ENCODE data around the gene LRRC58.
"Not testable (repeated sequence)": the region's sequence is repeated elsewhere in the genome, so short reads cannot be mapped to it uniquely, and the experiment has no call there.

Gene LRRC58

DNA sequence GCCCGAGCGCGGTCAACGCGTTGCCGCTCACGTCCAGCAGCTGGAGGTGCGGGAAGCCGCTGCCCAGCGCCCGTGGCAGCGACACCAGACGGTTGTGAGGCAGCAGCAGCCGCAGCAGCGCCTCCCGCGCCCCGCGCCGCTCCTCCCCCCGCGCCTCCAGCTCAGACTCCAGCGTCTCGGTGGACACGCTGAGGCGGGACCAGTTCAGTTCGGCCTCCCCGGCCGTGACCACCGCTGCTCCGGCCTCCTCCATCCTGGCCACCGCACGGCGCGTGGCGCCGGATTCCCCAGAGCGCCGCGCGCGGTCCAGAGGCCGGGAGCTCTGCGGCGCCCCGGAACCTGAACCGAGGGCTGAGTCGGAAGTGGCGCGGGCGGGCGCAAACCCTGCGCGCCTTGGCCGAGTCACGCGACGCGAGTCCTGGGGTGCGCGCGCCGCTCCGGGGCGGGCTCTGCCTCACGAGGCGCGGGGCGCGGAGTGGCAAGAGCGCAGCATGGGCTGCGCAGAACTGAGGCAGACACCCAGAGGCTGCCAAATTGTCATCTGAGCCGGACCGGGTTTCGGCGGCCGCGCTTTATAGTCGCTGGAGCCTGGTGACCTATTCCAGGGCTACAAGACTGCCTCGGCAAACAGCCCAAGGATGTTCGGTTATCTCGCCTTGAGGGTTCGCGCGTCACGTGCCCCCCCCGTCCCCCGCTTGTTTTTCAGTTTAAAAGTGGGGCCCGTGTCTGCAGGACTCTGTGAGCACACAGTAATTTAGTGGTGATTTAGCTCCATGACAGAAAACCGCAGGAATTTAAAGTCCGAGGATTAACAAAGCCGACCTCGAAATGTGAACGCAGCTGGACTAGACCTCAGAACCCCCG is at the start of gene LRRC58:
TSS of gene LRRC58 (minus strand) at position 364 of the 864 bp plus-strand sequence. CDS start at position 253, 111 bp downstream.
- DNase-seq (ENCODE audit: low read depth in 2 of 2), result peak; percentile 76

DNA sequence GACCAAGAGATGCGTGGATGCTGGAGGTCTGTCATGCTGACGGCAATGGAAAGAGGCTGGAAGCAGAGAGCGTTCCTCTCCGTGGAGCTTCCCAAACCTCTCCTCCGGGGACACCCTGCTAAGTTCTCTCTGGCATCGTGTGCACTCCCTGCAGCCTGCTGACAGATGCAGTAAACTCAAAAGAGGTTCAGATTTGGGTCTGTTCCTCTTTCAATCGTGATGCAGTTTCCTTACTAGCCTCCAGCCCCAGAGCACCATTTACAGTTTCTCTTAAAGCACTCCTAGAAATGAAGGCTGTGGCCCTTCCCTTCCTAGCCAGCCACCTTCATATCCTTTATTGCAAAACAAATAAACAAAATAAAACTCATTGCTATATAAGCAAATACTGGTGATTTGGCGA is 47.3 kb upstream of the LRRC58 start:
- no peak for DNase-seq (ENCODE audit: low read depth in 2 of 2)

DNA sequence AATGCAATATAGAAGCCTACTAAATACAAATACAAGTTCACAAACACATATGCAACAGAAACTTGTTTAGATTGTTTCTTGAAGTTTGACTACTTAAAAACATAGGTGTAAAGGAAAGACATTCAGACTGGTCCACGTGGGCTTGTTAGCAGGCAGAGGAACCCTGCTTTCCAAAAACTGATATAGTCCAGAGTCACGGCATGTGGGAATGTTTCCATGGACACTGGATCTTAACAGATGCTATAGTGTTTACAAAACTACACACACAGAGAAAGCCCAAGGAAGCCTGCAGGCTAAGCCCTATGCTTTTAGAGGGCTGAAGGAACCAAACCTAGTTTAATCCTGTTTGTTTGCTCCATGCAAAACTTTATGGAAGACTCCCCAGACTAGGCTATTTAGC is 45.2 kb upstream of the LRRC58 start:
- no peak for DNase-seq (ENCODE audit: low read depth in 2 of 2)

DNA sequence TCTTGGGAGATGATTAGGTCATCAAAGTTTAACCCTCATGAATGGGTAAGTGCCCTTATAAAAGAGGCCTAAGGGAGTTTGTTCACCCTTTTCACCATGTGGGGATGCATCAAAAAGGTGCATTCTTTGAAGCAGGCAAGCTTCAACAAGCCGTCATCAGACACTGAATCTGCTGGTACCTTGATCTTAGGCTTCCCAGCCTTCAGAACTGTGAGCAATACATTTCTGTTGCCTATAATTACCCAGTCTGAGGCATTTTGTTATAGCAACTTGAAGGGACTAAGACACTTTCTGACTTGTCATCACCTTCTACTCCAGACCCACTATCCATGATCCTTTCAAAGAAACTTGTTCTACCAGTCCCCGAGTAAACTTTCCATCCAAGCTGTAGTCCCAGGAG is 44.6 kb upstream of the LRRC58 start:
- no peak for DNase-seq (ENCODE audit: low read depth in 2 of 2)

DNA sequence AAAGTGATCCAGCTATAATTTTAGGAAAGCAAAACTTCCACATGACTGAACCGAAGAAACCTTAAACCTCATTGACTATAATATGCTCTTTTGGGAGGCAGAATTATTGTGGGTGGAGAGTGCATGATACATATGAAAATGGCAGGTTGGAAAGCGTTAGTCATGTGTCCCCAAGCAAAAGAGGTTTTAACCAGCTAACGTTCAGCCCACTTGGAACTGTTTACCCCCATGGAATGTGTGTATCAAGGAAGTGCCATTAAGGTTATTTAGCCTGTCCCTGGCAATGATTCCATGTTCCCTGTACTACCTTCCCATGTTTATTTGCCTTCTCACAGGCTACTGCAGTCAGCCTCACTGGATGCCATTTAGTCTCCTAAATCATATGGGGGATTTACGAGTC is 44.1 kb upstream of the LRRC58 start:
- DNase-seq (ENCODE audit: low read depth in 2 of 2), result no peak

DNA sequence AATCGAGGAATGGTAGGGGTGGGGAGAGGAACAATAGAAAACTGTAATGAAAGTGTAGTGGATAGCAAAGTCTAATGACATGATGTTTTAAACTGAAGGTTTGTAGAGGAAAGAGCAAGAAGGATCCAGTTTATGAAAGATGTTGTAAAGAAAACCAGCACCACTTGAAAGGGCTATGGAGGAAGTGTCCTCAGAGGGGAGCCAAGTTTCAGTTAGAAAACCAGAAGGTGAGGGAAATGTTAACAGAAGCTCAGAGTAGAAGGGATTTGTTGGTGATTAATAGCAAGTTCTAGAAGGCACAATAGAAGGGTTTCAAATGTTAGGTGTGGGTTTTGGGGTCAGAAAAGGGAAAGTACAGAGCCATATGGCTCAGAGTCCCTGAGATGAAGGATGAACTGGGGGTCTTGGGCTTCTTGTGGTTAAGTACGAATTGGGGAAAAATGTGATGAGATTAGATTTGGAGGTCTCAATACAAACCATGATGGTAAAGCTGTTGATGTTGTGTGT is 33.8 kb upstream of the LRRC58 start:
- no peak for DNase-seq (ENCODE audit: low read depth in 2 of 2)

DNA sequence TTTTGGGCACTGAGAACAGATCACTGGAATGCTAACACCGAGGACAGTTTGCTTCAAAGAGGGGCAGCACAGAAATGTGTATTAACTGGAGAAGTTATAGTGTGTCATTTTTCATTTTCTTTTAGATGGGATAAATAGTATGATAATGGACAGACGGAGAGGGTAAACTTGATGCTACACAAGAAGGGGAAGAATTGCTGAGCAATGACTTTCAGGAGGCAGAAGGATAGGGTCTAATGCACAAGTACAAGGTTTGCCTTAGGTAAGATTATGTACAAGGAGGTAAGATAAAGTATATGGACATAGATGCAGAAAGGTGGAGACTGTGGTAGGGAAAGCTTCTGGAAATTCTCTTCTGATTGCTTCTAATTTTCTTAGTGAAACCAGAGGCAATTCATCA is 32.3 kb upstream of the LRRC58 start:
- no peak for DNase-seq (ENCODE audit: low read depth in 2 of 2)

DNA sequence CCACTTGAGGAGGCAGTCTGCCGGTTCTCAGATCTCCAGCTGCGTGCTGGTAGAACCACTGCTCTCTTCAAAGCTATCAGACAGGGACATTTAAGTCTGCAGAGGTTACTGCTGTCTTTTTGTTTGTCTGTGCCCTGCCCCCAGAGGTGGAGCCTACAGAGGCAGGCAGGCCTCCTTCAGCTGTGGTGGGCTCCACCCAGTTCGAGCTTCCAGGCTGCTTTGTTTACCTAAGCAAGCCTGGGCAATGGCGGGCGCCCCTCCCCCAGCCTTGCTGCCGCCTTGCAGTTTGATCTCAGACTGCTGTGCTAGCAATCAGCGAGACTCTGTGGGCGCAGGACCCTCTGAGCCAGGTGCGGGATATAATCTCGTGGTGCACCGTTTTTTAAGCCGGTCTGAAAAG is 28.8 kb upstream of the LRRC58 start:
- not testable (repeated sequence) for DNase-seq (ENCODE audit: low read depth in 2 of 2)

DNA sequence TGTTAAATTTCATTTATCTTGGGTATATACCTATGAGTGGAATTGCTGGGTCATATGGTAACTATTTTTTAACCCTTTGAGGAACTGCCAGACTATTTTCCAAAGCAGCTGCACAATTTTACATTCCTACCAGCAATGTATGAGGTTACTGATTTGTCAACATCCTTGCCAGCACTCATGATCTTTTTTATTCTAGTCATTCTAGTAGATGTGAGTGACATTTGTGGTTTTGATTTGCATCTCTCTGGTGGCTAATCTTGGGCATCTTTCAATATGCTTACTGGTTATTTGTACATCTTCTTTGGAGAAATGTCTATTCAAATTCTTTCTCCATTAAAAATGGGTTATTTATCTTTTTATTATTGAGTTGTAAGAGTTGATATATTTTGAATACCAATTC is 21.3 kb upstream of the LRRC58 start:
- no peak for DNase-seq (ENCODE audit: low read depth in 2 of 2)

DNA sequence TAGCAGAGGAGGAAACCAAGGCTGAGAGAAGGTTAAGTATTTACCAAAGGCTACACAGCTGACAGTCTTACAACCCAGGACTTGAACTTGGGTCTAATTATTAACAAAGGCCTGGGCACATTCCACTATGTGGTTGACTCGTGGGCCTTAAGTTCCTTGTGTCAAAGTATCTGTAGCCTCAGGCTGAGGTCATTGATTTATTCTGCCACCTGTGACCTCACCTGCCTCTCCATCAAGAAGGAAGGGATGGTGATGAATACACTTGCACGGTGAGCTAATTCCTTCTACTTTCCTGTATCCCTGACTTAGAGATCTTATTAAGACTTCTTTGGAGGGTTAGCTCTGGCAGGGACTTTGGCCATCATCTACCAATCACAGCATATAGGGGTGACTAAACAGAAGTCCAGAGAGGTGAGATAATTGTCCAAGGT is 19.9 kb upstream of the LRRC58 start:
- DNase-seq (ENCODE audit: low read depth in 2 of 2), result no peak

DNA sequence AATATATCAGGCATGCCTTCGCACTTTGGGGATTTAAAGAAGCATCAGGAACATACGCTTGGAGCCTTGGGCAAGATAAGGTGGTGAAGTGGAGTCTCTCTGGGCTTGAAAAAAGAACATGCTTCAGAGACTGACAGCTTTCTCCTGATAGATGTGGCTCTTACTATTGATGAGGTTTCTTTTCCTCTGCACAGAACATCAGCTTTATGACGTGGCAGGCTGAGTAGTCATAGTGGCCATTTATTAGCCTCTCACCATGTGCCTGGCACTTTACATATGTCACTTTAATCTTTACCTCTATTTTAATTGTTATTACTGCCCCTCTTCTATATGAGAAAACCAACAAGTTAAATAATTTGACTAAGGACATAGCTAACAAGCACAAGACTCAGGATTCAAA is 19.0 kb upstream of the LRRC58 start:
- no peak for DNase-seq (ENCODE audit: low read depth in 2 of 2)

DNA sequence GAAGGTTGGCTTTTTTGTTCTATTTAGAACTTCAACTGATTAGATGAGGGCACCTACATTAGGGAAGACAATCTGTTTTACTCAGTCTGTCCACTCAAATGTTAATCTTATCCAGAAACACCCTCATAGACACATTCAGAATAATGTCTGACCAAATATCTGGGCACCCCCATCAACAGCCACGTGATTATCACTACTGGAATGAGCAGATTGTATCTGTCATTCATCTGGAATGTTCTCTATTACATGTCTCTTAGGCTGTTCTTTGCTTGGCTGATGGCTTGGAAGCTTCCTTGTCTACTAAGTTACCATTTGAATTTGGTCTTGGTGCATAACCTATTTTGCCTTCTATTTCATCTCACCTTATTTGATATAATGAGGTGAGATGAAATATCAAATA is 15.7 kb upstream of the LRRC58 start:
- no peak for DNase-seq (ENCODE audit: low read depth in 2 of 2)

DNA sequence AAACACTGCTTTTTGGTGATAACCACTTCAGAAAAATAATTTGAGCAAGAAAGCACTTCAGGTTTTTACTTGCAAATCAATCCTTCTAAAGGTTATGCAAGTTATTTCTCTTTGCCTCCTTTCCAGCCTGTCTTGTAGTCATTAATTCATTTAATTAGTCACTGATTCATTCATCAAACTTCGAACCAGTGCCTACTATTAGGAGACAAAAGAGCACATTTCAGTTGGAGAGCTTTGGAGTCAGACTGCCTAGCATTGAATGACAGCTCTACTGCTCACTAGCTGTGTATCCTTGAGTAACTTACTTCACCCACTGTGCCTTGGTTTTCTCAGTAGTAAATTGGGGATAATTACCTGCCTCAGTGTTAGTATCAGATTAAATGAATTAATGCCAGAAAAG is 14.9 kb upstream of the LRRC58 start:
- DNase-seq (ENCODE audit: low read depth in 2 of 2), result no peak

DNA sequence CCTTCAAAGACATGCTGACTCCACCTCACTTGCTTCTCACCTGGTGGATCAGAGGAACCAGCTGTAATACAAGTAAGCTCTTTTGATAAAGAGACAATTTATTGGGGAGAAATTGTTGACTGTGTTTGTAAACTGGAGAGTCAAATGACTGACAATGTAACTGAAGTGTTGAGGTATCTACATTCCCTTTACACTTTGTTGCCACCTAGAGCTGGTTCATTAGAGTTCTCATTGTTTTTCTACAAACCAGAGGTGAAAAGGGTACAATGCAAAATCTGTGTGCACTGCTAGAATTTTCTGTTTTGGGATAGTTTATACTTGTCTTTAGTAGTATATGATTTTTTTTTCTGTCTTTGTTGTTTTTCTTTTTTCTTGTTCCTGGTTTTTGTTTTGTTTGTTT is 8.7 kb upstream of the LRRC58 start:
- no peak for DNase-seq (ENCODE audit: low read depth in 2 of 2)

DNA sequence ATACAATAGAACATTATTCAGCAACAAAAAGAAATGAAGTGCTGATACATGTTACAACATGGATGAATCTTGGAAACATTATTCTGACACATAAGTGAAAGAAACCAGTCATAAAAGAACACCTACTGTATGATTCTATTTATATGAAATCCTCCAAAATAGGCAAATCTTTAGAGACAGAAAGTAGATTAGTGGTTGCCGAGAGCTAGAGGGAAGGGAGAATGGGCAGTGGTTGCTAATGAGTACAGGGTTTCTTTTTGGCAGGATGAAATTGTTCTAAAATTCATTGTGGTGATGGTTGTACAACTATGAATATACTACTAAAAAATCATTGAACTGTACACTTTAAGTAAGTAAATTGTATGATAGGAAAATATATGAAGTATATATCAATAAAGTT is 6.3 kb upstream of the LRRC58 start:
- no peak for DNase-seq (ENCODE audit: low read depth in 2 of 2)

DNA sequence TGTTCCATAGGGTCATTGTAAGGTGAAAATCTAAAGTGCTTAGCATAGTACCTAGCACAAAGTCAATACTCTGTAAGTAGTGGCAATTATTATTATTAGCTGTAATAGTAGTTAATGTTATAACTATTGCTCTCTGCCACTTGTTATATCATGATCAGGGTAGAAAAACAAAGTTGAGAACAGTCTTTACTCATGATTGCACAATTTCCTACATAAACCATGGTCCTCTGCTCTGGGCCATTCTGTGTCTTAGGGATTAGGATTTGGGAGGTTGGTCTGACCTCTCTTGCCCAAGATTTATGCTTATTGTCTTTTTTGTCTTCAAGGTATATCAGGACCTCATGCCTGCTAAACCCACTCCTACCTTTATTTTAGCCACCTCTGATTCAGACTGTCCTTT is 4.3 kb upstream of the LRRC58 start:
- no peak for DNase-seq (ENCODE audit: low read depth in 2 of 2)

DNA sequence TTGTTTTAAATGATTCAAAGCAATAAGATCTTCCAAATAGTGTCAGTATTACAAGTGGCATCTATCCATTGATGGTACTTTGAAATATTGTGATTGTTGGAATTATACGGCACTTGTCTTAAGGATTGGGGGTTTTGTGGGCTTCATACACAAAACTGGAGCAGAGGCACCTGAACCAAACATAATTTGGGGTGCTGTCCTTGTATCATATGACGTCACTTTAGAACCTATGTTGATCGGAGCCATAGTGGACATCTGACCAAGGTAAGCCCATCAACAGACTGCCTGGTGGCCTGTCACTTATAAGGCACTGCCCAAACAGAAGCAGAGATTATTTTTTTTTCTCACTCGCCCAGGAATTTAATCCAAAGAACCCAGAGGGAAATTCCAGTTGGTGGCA is 2.9 kb upstream of the LRRC58 start:
- no peak for DNase-seq (ENCODE audit: low read depth in 2 of 2)

DNA sequence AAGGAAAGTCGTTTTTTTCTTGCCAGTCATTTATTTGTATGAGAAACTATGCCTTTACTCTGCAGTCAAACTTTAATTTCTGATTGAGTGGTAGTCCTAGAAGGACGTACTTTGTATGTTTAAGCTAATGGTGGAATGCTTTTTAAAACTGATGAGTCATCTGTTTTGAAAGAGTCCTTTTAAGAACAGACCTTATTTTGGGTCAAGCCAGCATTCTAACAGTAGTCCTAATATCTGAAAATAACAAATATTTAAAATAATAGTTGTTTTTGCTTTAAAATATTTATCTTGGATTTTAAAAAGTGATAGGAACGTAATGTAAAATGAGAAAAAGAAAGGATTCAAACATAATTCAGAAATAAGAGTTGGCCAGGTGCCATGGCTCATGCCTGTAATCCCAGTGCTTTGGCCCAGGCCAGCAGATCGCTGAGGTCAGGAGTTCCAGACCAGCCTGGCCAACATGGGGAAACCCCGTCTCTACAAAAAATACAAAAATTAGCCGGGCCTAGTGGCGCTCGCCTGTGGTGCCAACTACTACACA is 1.3 kb upstream of the LRRC58 start:
- DNase-seq (ENCODE audit: low read depth in 2 of 2), result no peak

DNA sequence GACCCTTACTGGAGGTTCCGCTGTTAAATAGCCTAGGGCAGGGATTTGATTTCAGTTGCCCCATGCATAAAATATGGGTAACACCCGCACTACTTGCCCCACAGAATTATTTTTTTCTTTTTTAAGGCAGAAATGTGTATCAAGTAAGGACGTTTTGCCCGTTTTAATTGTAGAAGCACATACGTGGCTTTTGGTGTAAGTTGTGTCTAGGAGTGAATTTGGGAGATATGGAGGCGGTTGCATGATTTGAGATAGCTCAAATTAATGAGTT is 636 bp upstream of the LRRC58 start:
- no peak for DNase-seq (ENCODE audit: low read depth in 2 of 2)

DNA sequence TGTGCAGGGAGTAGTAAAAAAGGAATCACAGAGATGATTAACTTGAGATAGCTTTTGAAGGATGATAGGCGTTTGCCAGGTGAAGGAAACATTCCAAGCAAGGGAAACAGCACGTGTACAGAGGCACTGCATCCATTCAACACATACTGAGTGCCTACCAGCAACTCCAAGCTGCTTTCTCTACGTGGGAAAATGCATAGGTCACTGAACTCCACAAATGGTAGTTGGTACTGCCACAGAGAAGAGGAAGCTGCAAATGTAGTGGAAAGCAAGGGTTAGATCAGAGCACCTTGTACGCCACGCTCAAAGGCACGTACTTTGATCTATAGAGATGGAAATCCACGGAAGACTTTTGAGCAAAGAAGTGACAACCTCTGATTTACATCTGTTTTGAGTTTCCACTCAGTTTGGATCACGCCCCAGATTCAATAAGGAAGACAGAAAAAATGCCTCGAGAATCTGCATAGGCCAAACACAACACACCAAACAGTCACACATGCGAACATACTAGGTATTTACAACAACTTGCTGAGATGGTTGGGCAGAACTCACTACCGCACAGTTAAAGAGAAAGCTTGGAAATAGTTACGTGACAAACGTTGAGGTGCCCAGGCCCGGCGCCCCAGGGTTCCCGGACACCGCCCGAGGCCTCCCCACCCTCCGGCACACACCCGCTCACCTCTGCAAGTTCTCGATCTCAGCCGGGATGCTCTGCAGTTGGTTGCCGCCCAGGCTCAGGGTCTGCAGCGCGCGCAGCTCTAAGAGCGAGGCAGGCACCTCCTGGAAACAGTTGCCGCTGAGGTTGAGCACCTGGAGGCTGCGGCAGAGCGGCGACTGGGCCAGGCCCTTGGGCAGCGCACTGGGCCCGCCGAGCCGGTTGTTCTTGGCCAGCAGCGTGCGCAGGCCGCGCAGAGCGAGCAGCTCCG is 826 bp downstream of the LRRC58 start:
- peak; percentile 12 to 35 for DNase-seq (ENCODE audit: low read depth in 2 of 2)

DNA sequence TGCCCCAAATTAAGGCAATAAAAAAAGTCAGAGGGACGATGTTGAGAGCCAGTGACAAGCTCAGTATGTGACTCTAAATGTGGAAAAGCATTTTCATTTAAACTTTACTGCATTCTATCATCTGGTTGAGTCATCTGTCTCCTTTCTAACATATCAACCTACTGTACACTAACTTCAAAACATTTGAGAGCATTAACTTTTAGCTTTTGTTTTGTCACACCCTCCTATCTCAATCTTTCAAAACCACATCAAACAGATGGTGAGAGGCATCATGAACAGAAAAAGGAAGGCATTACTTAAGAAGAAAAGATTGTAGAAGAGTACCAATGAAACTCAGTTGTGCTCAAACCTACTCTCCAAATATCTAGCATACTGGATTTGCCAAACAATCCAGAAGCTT is 4.8 kb downstream of the LRRC58 start:
- DNase-seq (ENCODE audit: low read depth in 2 of 2), result no peak

DNA sequence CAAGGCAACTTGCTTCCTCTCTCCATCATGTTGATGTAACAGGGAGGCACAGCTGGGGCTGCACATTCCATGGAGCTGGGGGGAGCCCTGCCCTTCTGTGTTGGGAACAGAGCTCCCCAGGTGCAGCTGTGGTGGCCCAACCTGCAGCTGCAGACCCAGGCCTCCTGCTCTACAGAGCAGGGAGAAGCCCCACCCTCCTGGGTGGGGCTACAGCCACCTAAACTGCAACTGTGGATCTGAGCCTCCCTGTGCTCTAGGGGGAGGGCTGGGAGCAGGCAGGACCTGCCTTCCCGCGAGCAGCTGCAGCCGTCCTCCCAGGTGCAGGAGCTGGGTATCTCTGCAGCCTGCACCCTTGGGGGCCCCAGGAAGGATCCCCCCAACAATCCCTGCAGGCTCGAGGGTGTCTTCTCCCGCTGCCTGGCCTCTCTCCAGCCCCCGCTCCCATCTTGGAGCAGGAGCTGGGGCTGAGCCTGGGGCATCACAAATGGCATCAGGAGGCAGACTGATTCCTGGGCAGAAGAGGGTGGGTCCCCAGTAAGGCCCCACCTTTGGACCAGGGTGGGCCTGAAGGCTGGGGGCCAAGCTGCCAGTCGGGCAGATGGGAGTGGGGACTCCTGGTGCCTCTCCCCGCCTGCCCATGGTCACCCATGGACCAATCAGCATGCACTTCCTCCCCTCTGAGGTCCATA is 7.4 kb downstream of the LRRC58 start:
- no peak for DNase-seq (ENCODE audit: low read depth in 2 of 2)

All from activated CD4-positive, alpha-beta T cell treated with anti-CD3 and anti-CD28 coated beads for 24 hours (primary cell).